GM19324 (cell line): ENCODE measurements around the gene GLDC.
"Not testable (repeated sequence)": the region's sequence is repeated elsewhere in the genome, so short reads cannot be mapped to it uniquely, and the experiment has no call there.

ENCODE experiments used
- ATAC-seq: cut with Tn5 transposase; IDR thresholded peaks from one replicate; pipeline ENCODE4 v1.9.1; 2021; ENCODE audit warnings: mild to moderate bottlenecking, moderate library complexity; ENCODE audit not compliant: unreplicated experiment, low FRiP score

The GLDC gene

DNA sequence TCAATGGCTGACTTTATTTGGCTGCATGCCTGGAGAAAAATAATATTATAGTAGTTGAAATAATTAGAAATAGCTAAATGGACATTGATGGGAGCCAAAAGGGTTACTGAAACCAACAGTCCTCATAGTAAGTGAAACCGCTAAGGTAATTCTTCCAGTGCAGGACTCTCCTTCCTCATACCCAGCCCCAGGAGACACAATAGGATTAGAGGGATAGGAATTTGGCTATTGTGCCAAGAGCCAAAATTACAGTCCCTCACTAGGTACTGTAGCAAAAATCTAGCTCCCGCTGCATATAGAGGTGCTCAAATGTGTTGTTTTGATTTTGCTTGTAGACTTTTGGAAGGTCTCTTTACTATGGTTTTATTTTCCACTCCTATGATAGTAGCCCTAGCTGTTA, 20.2 kb downstream of the GLDC start:
- no peak for ATAC-seq

DNA sequence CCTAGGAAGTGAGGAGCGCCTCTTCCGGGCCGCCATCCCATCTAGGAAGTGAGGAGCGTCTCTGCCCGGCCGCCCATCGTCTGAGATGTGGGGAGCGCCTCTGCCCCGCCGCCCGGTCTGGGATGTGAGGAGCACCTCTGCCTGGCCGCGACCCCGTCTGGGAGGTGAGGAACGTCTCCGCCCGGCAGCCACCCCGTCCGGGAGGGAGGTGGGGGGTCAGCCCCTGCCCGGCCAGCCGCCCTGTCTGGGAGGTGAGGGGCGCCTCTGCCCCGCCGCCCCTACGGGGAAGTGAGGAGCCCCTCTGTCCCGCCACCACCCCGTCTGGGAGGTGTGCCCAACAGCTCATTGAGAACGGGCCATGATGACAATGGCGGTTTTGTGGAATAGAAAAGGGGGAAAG, 22.7 kb downstream of the GLDC start:
- not testable (repeated sequence) for ATAC-seq

DNA sequence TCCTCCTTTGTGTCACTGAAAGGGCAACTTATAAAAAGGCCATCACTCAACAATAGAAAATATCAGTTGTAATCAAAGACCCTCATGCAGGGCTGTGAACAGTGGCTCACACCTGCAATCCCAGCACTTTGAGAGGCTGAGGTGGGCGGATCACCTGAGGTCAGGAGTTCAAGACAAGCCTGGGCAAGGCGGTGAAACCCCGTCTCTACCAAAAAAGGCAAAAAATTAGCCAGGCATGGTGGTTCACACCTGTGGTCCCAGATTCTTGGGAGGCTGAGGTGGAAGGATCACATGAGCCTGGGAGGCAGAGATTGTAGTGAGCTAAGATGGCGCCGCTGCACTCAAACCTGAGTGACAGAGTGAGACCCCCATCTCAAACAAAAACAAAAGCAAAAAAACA, 24.7 kb downstream of the GLDC start:
- ATAC-seq = no peak

DNA sequence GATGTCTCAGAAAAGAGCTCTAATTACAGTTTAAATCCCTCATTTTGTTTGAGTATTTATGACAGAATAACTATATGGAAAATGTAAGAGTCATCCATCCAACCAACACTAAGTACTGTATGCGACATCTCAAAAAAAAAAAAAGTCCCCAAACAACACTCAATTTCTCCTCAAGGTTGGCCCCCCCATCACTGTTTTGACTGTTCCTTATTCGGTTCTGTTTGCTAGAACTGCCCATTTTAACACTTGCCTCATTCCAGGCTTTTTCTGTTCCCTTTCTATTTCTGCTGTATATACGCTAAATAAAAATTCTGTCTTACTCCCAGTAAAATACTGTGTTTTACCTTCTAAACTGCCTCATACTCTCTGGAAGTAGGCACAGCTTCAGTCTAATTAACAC, 25.2 kb downstream of the GLDC start:
- no peak for ATAC-seq

DNA sequence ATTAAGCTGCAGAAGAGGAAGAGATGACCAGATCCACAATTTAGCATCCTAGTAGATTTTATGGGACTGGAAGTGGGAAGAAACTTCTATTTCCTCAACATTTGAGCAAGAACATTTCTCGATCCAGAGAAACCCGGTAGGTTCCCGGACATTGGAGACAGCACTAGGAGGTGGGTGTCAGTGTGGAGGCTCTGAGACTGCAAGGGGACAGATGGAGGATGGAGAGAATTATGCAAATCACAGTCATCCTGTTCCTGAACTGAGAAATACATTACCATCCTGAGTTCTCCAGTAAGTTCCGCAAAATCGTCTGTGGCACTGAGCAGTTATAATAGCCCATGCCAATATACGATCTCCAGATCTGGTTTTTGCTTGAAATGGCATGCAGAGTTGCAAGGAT, 25.6 kb downstream of the GLDC start:
- no peak for ATAC-seq

DNA sequence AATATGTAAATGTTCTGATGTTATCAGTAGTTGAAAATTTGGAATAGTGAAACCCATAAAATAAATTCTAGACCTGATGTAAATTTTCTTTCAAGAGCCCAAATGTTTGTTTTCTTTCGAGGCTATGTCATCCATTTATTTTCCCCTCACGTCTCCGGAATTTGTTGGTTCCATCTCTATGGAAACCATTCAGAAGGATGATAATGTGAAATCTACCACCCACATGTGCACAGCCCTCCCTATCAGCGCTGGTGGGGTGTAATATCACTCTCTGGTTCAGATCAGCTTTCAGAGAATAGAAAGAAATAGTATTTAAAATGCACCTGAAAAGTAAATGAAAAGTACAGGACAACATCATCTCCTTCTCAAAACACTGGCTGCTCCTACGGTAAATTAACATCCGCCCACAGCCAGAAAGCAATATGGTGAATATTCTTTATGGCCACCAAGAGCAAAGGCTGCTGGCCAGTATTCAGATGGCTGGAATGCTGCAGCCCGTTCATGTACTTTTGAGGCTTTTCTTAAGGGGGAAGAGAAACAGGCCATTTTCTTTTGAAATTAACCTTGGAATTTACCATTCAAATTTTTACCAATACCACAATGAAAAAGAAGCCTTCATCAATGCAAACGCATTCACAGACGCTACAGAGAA, 28.5 kb downstream of the GLDC start:
- no peak for ATAC-seq

DNA sequence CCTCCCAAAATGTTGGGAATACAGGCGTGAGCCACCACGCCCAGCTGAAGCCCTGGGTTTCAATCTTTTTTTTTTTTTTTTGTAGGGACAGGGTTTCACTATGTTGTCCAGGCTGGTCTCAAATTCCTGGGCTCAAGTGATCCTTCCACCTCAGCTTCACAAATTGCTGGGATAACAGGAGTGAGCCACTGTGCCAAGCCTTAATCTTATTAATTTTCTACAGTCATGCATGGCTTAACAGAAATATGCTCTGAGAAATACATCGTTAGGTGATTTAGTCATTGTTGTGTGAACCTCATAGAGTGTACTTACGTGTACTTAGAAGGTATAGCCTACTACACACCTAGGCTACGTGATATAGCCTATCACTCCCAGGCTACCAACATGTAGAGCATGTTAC, 31.0 kb downstream of the GLDC start:
- ATAC-seq = no peak

DNA sequence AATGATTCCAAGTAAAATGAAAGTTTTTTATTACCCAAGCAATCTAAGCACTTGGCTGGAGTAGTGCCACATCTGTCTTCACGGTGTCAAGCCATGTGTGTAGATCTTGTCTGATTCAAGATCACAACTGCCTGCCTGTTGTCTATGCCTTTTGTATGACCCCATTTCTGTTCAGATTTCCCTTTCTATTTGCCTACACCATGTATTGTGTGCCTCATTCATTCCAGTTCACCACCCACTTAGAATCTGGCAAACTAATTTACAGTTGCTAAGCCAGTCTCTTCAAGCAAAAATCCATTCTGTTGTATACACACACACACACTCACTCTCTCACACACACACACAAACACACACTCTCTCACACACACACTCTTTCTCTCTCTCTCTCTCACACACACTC, 33.7 kb downstream of the GLDC start:
- no peak for ATAC-seq

DNA sequence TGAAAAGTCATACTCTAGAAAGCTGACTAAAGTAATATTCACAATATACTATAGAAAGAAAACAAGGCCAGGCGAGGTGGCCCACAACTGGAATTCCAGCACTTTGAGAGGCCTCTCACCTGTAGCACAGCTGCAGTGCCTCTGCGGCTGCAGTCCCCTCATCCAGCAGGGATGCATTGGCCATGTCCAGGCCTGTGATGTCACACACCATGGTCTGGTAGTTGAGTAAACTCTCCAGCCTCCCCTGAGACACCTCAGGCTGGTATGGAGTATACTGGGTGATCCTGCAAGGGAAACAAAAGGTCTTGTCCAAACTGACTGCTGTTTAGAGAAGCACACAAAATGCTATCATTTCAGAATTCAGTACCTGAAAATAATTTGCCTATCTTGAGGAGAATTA, 35.5 kb downstream of the GLDC start:
- ATAC-seq = no peak

DNA sequence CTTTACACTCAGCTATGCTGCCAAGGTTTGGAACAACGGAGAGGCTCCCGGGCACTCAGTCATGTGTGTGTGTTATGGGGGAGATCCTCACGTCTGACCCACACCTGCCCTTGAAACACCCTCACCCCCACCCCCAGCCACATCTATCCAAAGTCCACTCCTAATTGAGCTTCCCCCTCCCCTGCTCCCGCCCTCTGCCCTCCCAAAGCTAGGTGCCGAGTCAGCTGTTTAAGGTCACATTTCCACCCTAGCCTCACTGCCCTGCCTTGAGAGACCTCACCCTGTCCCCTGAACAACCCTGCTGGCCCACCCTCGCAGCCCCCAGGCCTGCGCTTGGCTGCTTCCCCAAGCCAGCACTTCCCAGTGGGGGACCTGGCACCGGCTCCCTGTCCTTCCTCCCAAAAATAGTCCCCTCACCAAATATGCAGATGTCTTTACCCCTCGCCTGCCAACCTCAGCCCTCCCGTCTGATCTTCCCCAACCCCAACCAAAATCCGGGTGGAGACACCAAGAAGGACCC, 36.0 kb downstream of the GLDC start:
- no peak for ATAC-seq

DNA sequence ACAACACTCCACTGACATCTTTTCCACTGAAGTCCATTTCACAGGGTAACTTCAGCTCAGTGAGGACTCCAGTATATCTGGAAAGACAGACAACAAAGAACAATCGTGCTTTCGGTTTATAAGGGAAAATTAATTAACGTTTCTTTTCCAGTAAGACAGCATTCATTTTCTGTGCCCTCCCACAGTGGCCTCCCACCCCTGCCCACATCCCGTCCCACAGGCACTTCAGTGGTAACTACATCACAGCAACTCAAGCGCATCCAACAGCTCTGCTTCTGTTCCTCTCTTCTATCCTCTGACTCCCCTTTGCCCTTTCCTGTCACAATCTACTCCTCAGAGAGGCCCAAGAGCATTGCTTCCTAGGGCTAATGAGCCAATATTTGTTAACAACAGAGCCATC, 40.3 kb downstream of the GLDC start:
- ATAC-seq = no peak

DNA sequence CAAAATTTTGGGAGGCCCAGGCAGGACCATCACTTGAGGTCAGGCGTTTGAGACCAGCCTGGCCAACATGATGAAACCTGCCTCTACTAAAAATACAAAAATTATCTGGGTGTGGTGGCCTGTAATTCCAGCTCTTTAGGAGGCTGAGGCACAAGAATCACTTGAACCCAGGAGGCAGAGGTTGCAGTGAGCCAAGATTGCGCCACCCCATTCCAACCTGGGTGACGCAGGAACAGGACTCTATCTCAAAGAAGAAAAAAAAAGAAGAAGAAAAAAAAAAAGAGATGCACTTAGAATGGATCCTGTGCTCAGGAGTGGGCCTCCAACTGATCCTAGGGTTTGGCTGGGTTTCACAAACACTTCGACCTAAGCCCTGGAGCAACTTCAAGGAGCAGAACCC, 45.1 kb downstream of the GLDC start:
- no peak for ATAC-seq

DNA sequence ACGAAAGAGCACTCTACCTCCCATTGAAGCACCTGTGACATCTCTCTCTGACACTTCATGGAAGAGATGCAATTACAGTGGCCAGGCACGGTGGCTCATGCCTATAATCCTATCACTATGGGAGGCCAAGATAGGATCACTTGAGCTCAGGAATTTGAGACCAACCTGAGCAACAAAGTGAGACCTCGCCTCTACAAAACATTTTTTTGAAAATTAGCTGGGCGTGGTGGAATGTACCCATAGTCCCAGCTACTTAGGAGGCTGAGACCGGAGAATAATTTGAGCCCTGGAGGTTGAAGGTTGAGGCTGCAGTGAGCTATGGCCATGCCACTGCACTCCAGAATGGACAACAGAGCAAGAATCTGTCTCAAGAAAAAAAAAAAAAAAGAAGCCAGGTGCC, 45.5 kb downstream of the GLDC start:
- no peak for ATAC-seq

DNA sequence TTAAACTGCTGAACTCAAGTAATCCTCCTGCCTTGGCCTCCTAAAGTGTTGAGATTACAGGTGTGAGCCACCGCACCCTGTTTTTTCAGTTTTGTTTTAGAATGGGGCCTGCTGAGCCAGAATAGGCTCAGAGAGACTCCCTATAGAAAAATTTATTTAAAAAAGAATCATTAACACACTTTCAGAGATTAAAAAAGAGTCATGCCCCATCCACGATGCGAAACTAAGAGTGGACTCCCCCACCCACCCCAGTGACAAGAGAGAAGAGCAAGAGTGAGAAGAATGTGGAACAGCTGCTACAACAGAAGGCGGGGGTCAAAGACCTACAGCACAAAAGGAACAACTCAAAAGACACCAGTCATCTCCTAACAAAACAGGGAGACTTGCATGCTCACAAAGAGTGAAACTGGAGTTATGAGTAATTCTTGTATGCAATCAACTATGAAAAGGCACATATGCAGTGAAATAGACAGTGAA, 47.2 kb downstream of the GLDC start:
- peak; percentile 89 for ATAC-seq

DNA sequence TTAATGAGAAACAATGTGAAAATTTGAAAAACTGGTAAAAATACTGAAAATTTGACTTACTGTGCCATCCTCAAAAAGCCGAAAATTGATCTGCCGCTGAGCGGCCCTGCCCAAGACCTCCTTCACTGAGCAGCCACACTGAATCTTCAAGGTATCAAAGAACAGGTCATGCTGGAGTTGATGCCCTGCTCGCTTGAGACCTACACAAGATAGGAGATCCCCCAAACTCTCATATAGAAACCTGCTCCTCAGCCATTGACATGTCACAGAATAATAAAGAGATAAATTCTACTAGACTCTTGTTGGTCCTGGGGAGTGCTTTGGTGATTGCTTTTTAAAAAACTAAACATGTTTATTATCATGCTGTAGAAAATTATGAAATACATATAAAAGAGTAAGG, 52.7 kb downstream of the GLDC start:
- no peak for ATAC-seq

DNA sequence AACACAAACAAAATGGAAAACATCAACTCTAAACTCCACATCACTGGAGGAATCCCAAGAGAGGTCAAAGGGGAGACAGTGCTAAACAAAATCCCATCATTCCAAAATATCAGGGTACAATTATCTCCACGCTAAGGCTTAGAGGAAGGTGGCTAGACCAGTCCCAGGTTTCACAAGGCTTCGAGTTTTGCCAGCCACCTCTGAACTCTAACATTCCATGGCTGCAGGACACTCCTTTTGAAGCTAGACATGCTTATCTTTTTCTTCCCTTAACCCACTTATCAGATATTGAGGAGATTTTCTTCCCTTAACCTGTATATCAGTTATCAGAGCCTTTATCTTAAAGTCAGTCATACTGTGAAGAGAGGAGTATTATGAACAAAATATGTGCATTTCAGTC, 53.3 kb downstream of the GLDC start:
- no peak for ATAC-seq

DNA sequence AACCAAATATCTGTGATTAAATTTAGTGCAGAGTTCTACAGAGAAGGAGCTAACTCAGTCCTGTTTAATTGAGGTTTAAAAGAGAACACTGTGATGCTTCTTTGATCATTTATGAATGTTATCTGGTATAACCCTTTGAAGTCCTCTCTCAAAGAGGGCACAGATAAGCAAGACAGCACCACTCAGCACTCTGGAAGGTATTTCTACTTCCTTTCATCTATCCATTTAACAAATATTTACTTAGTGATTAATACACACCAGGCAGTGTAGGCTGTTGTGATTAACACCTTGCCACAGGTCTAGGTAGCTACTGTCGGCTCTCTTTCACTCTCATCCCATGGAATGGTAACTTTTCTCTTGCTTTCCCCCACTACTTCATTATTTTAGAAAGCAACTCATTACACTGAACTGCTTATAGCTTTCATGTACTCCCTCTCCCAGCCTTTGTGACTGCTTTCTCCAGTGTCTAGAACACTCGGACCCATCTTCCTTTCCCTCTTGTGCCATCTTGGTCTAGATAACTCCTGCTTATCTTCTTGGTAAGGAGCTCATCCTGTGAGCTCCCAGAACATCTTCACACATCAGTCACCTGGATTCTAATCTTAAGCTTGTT, 54.7 kb downstream of the GLDC start:
- ATAC-seq = no peak

DNA sequence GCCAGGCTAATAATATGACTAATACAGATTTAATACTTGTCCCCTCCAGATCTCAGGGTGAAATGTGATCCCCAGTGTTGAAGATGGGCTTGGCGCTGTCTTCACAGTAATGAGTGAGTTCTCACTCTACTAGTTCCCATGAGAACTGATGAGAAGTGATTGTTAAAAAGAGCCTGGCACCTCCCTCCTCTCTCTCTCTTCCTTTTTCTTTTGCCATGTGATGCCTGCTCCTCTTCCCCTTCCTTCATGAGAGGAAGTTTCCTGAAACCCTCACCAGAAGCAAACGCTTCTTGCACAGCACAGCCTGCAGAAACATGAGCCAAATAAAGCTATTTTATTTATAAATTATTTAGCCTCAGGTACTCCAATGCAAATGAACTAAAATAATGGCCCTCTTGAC, 55.2 kb downstream of the GLDC start:
- no peak for ATAC-seq

DNA sequence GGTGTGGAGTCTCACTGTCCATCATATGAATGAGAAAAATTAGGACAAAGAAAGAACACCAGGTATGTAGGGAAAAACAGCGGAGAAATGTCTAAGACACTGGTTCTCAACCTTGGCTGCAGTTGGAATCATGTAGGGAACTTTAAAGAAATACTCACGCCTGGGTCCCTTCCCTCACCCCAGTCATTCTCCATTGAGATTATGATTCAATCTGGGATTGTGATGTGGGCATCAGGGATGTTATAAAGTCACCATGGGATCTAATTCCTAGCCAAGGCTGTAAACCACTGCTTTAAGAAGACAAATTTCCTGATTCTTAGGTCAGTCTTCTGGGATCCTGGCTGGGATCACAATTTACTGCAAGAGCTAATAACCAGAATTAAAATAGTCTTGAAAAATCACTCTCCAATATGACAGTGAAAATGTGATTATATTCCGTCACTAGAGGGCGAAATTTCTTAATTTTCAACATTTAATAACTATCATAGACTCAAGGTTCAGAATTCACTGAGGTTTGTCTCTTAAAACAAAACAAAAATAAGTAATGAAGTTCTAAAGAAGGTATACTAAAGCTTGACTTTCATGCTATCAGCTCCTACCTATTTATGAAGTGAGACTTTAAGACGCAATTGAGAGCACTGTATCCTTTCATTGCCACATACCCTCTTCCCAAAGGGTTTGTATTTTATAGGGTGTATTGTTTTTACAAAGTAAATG, 60.5 kb downstream of the GLDC start:
- ATAC-seq = no peak

DNA sequence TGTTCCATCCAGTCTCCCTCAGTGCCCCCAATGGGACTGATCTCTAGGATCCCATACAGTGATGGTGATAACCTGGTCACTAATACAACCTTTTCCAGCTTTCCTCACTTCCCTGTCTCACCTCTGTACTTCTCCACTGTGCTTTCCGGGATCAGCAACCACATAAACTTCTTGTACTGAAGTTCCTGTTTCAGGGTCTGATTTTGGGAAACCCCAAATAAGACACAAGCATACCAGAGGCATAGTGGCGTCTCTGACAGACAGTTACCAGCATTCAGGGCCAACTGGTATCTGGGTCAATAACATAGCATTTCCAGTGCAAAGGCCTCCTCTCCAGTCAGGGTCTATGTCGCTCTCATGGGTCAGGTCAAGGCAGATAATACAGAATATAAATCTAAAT, 64.3 kb downstream of the GLDC start:
- ATAC-seq = no peak

DNA sequence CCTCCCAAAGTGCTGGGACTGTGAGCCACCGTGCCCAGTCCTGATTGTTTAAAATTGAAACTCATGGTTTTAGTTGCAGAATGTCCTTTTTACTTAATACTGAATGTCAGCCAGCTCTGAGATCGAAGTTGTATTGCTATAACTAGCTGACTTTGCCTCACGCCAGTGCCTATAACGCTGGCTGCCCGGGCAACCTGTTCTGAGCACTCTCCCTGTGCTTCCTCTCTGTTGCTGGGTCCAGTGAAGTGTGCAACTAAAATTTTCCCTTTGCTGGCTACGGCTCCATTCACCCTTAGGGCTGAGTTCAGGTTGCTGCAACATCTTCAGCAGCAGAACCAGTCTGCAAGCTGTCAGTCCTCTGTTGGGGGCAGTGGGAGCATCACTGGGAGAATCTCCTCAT, 65.9 kb downstream of the GLDC start:
- ATAC-seq = no peak

DNA sequence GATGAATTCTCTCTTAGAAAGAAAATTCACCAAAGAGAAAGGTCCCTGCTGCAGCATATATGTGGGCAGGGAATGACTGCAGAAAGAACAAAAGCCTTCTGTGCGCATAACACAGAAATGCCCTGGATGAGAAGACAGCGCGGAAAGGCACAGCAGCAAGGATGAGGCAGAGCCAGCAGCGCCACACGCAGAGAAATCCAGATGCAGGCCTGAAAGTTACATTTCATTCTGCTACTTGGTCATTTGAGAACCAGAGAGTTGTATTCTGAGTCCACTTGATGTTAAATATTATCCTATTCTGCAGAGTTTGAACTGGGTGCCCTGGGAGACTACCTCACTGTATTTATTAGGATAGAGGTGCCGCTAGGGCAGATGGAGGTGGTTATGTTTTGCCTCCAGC, 68.5 kb downstream of the GLDC start:
- no peak for ATAC-seq
